ENCODE data around the gene EPS15.

- TF ChIP-seq POLR2A (IDR thresholded peaks at IDR 0.05; ENCODE audit: low read length) (no peak), GATA1 (IDR thresholded peaks at IDR 0.05; ENCODE audit: low read depth, low read length) (no peak)
Observed at GRCh38 chr1:51512606-51513005, 6.5 kb downstream of the EPS15 start.
